HG03103 (cell line): ENCODE results near the gene MRPL10.

Experiments
- ATAC-seq: cut with Tn5 transposase; IDR thresholded peaks from one replicate; pipeline ENCODE4 v1.9.1; 2021; ENCODE audit warnings: low read depth; ENCODE audit not compliant: unreplicated experiment

The MRPL10 gene

GRCh38 chr17:47816111-47816735 lies 15.1 kb downstream of the MRPL10 start:
- ATAC-seq, result no peak

- ATAC-seq, result no peak
Measured at GRCh38 chr17:47815106-47815918, 16.0 kb downstream of the MRPL10 start.

GRCh38 chr17:47813512-47814031 lies 17.8 kb downstream of the MRPL10 start:
- no peak for ATAC-seq

GRCh38 chr17:47813077-47813476 lies 18.3 kb downstream of the MRPL10 start:
- no peak for ATAC-seq

GRCh38 chr17:47812146-47812920 lies 19.0 kb downstream of the MRPL10 start:
- no peak for ATAC-seq

- no peak for ATAC-seq
Measured at GRCh38 chr17:47811709-47812108, 19.6 kb downstream of the MRPL10 start.

- ATAC-seq, result no peak
Measured at GRCh38 chr17:47810901-47811635, 20.3 kb downstream of the MRPL10 start.

GRCh38 chr17:47810200-47810821 lies 21.0 kb downstream of the MRPL10 start:
- ATAC-seq, result no peak

GRCh38 chr17:47808830-47809480 lies 22.4 kb downstream of the MRPL10 start:
- no peak for ATAC-seq

GRCh38 chr17:47808036-47808829 lies 23.1 kb downstream of the MRPL10 start:
- no peak for ATAC-seq

- ATAC-seq, result no peak
Measured at GRCh38 chr17:47807421-47807820, 23.9 kb downstream of the MRPL10 start.

- ATAC-seq, result no peak
Measured at GRCh38 chr17:47806913-47807255, 24.5 kb downstream of the MRPL10 start.

- ATAC-seq, result no peak
Measured at GRCh38 chr17:47806026-47806912, 25.1 kb downstream of the MRPL10 start.

GRCh38 chr17:47804461-47804860 lies 26.9 kb downstream of the MRPL10 start:
- ATAC-seq, result no peak

- no peak for ATAC-seq
Measured at GRCh38 chr17:47803751-47804150, 27.6 kb downstream of the MRPL10 start.

- ATAC-seq, result no peak
Measured at GRCh38 chr17:47803201-47803600, 28.1 kb downstream of the MRPL10 start.

GRCh38 chr17:47802341-47803022 lies 28.9 kb downstream of the MRPL10 start:
- no peak for ATAC-seq
